HTERT RPE-1 (cell line): ENCODE measurements around the gene VIM.

ENCODE experiments used
- in situ Hi-C: fragments of 300-500 bp; cut with MboI; formaldehyde crosslinking; loops from 4 replicates; pipeline ENCODE4 v1.14.3; 2020; ENCODE audit warnings: low sequenced_read_pairs

VIM gene

GRCh38 chr10:17254543-17255050 is 26.6 kb downstream of the VIM start:
- in situ Hi-C loops: loop anchor here (25.0 kb wide), 1 partner anchor 417 kb away; no protein-coding TSS in a partner anchor

GRCh38 chr10:17255512-17255911 is 27.5 kb downstream of the VIM start:
- in situ Hi-C loops: loop anchor here (25.0 kb wide), 1 partner anchor 418 kb away; no protein-coding TSS in a partner anchor

GRCh38 chr10:17256051-17256450 is 28.0 kb downstream of the VIM start:
- in situ Hi-C loops: loop anchor here (25.0 kb wide), 1 partner anchor 419 kb away; no protein-coding TSS in a partner anchor

GRCh38 chr10:17256627-17257026 is 28.6 kb downstream of the VIM start:
- in situ Hi-C loops: loop anchor here (25.0 kb wide), 1 partner anchor 419 kb away; no protein-coding TSS in a partner anchor

GRCh38 chr10:17257466-17258321 is 29.7 kb downstream of the VIM start:
- in situ Hi-C loops: loop anchor here (25.0 kb wide), 1 partner anchor 420 kb away; no protein-coding TSS in a partner anchor

GRCh38 chr10:17262502-17262901 is 34.5 kb downstream of the VIM start:
- in situ Hi-C loops: loop anchor here (25.0 kb wide), 1 partner anchor 425 kb away; no protein-coding TSS in a partner anchor

- in situ Hi-C loops: loop anchor here (25.0 kb wide), 1 partner anchor 426 kb away; no protein-coding TSS in a partner anchor
Measured at GRCh38 chr10:17263580-17263979, 35.5 kb downstream of the VIM start.

GRCh38 chr10:17265468-17265867 is 37.4 kb downstream of the VIM start:
- in situ Hi-C loops: loop anchor here (25.0 kb wide), 1 partner anchor 428 kb away; no protein-coding TSS in a partner anchor

GRCh38 chr10:17266549-17266948 is 38.5 kb downstream of the VIM start:
- in situ Hi-C loops: loop anchor here (25.0 kb wide), 1 partner anchor 429 kb away; no protein-coding TSS in a partner anchor

- in situ Hi-C loops: loop anchor here (25.0 kb wide), 1 partner anchor 435 kb away; no protein-coding TSS in a partner anchor
Measured at GRCh38 chr10:17272648-17273047, 44.6 kb downstream of the VIM start.

GRCh38 chr10:17273403-17273802 is 45.4 kb downstream of the VIM start:
- in situ Hi-C loops: loop anchor here (25.0 kb wide), 1 partner anchor 436 kb away; no protein-coding TSS in a partner anchor

- in situ Hi-C loops: no loop called here
Measured at GRCh38 chr10:17276756-17277424, 48.8 kb downstream of the VIM start.

GRCh38 chr10:17278607-17279240 is 50.7 kb downstream of the VIM start:
- in situ Hi-C loops: no loop called here

- in situ Hi-C loops: no loop called here
Measured at GRCh38 chr10:17282311-17282710, 54.3 kb downstream of the VIM start.

- in situ Hi-C loops: no loop called here
Measured at GRCh38 chr10:17286562-17287550, 58.8 kb downstream of the VIM start.
